RPMI7951 (cell line): Measurements from ENCODE around the gene FOXP2. TPM values are rescaled to one million over a fixed set of nuclear protein-coding genes. Genes with fewer than 3 reads are reported as not detected.

Experiments used
- DNase-seq: peaks from one replicate; pipeline ENCODE4 v3.0.0-alpha.2; 2012; ENCODE audit warnings: low read depth
- total RNA-seq: library from RNA; depleted of rRNA; stranded (reverse); fragments of >200 nt; shearing (Covaris generic); gene quantifications from 2 replicates; pipeline ENCODE4 v1.2.3, GENCODE V29; 2014

FOXP2 gene
- total RNA-seq, 1 experiment from 2014 or later: not detected

DNA sequence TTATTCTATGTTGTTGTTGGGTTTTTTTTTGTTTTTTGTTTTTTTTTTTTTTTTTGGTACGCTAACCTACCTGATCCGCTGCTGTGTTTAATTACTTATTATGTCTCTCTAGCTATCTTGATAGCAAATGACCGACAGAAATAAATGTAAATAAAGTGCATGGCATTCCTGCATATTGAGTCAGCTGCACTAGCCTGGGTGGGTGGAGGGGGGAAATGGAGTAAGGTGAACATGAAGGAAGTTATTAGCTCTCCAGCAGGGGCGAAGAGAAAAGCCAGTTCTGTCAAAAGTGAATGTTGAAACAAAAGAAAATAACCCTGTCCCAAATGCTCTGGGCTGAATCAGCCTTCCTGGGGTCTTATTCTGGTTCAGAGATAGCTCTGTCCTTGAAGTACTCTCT lies 296.6 kb downstream of the FOXP2 start:
- no peak for DNase-seq

- peak; percentile 36 for DNase-seq
These were observed 301.3 kb downstream of the FOXP2 start for GRCh38 chr7:114715907-114716306.

- DNase-seq: no peak
These were observed 304.2 kb downstream of the FOXP2 start for GRCh38 chr7:114718861-114719260.

DNA sequence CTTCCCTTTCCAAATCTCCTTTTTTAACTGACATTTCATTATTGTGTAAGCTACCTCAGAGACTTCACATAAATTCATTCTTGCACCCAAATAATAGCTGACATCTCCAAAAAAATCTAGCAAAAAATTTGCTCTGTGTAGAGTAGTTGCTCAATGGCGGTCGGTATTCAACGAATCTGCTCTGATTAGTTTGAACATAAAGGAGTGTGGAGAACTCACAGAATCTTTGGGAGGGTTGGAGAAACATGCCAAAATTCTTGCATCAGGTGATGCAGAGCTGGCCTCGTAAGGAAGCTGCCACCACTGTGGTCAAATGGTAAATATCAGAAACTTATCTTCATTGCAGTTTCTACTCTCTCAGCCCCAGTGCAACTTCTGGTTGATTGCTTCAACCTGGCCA lies 306.1 kb downstream of the FOXP2 start:
- DNase-seq: no peak

DNA sequence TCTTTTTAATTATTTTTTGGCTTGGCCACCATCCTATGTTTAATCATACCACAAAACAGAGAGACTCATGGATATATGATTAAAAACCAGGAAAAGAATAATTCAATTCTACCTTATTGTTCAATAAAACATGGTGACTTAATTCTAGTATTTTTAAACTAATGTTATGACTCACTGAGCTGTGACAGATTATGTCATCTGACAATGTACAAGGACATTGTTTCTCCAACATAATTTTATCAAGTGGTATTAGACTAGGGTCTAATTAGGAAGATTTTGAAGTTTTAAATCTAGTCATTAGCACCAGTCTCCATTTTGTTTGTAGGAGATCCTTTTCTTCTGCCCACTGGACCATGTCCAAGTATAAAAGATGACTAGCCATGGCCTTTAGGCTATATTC lies 307.9 kb downstream of the FOXP2 start:
- no peak for DNase-seq

GRCh38 chr7:114723308-114723707 lies 308.7 kb downstream of the FOXP2 start:
- DNase-seq: no peak

- DNase-seq: no peak
These were observed 325.5 kb downstream of the FOXP2 start for GRCh38 chr7:114740095-114740494.

DNA sequence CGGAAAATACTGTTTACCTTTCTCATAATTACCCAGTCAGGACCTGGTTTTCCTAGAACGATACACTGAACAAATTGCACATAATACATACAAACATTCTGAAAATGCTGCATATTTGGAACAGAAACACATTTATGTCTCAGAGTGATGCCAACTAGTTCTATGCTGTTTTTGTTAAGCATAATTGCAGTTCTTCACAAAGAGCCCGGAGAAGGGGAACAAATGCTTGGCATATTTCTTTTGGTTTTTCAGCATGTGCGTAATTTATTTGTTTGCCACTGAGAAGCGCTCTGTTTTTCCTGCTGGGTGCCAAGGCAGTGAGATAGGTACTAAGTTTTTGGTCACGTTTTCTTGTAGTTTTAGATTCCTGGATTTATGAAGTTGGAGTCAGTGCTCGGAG lies 326.3 kb downstream of the FOXP2 start:
- no peak for DNase-seq

GRCh38 chr7:114741911-114742310 lies 327.3 kb downstream of the FOXP2 start:
- no peak for DNase-seq
